ENCODE measurements around the gene CUL1. TPM values are rescaled to one million over a fixed set of nuclear protein-coding genes. Genes with fewer than 3 reads are reported as not detected.
"Not testable (repeated sequence)": the region's sequence is repeated elsewhere in the genome, so short reads cannot be mapped to it uniquely, and the experiment has no call there.

The CUL1 gene
- total RNA-seq, 1 donor, result 61.7 TPM

GRCh38 chr7:148706368-148706767 is 7.7 kb downstream of the CUL1 start:
- no peak overlapping the region for H3K4me3 ChIP-seq (ENCODE audit: low read depth, low read length)
- no peak for TF ChIP-seq CTCF (IDR thresholded peaks at IDR 0.05; ENCODE audit: insufficient read depth, low read depth, low read length)
- DNase-seq (ENCODE audit: low read depth), result no peak

- TF ChIP-seq CTCF (IDR thresholded peaks at IDR 0.05; ENCODE audit: insufficient read depth, low read depth, low read length), result no peak
- peak; percentile 15 for DNase-seq (ENCODE audit: low read depth)
- H3K4me3 ChIP-seq (ENCODE audit: low read depth, low read length), result no peak overlapping the region
Observed at GRCh38 chr7:148708026-148708885, 9.6 kb downstream of the CUL1 start.

GRCh38 chr7:148709014-148709413 is 10.3 kb downstream of the CUL1 start:
- H3K4me3 ChIP-seq (ENCODE audit: low read depth, low read length), result no peak overlapping the region
- no peak for DNase-seq (ENCODE audit: low read depth)
- TF ChIP-seq CTCF (IDR thresholded peaks at IDR 0.05; ENCODE audit: insufficient read depth, low read depth, low read length), result no peak

GRCh38 chr7:148710426-148710825 is 11.7 kb downstream of the CUL1 start:
- not testable (repeated sequence) for DNase-seq (ENCODE audit: low read depth); H3K4me3 ChIP-seq (ENCODE audit: low read depth, low read length)

GRCh38 chr7:148711191-148712102 is 12.7 kb downstream of the CUL1 start:
- H3K4me3 ChIP-seq (ENCODE audit: low read depth, low read length), result no peak overlapping the region
- no peak for DNase-seq (ENCODE audit: low read depth)
- TF ChIP-seq CTCF (IDR thresholded peaks at IDR 0.05; ENCODE audit: insufficient read depth, low read depth, low read length), result no peak

- no peak for DNase-seq (ENCODE audit: low read depth)
- no peak for TF ChIP-seq CTCF (IDR thresholded peaks at IDR 0.05; ENCODE audit: insufficient read depth, low read depth, low read length)
Observed at GRCh38 chr7:148712678-148713329, 14.1 kb downstream of the CUL1 start.

GRCh38 chr7:148714498-148714897 is 15.8 kb downstream of the CUL1 start:
- no peak for TF ChIP-seq CTCF (IDR thresholded peaks at IDR 0.05; ENCODE audit: insufficient read depth, low read depth, low read length)

More at GRCh38 chr7:148712678-148713329, 14.1 kb downstream of the CUL1 start:
- no peak overlapping the region for H3K4me3 ChIP-seq (ENCODE audit: low read depth, low read length)

More at GRCh38 chr7:148714498-148714897, 15.8 kb downstream of the CUL1 start:
- no peak overlapping the region for H3K4me3 ChIP-seq (ENCODE audit: low read depth, low read length)
- no peak for DNase-seq (ENCODE audit: low read depth)

Data from fibroblast of villous mesenchyme (primary cell).